K562 (cell line): ENCODE data around the gene ABCB4. TPM values are rescaled to one million over a fixed set of nuclear protein-coding genes. Genes with fewer than 3 reads are reported as not detected.

Experiments
- ATAC-seq: fragments of 200-7000 bp; cut with Tn5 transposase; 3 replicates; pipeline ENCODE4 v1.9.1; 2020; ENCODE audit warnings: moderate library complexity
- BruUV-seq: library from RNA; stranded (reverse); fragments of 400-500 nt; replicated peaks from 2 replicates; lab custom pipeline; 2021; lab: Mats Ljungman, UMichigan
- CTCF ChIA-PET: fragments of 300-600 bp; formaldehyde crosslinking; extraction: SDS; loops from one replicate; lab custom pipeline; 2021; ENCODE audit warnings: low intra/inter-chr PET ratio; lab: Yijun Ruan, JAX
- POLR2A ChIA-PET: fragments of 300-600, 350-650 bp; sonication (Branson Sonifier 250); formaldehyde crosslinking; extraction: SDS; loops from one replicate; lab custom pipeline; 2021; ENCODE audit warnings: antibody characterized with exemption, inconsistent platforms; lab: Yijun Ruan, JAX
- DNase-seq, 4 experiments: peaks; one replicate each; pipeline versions ENCODE4 v3.0.0 to v3.0.0-alpha.2; 2011 to 2018; ENCODE audit warnings: low spot score in 3 of 4, mixed read lengths in 3 of 4; ENCODE audit errors: extremely low read depth in 1 of 4
- FAIRE-seq: peaks from 2 replicates; lab custom pipeline; 2011; peaks lifted over from hg19 to GRCh38; lab: Jason Lieb, UNC
- H2AFZ ChIP-seq: 2 replicates; pipeline ENCODE4 v1.6.0; 2011; ENCODE audit warnings: low read depth, low read length, control low read depth, inconsistent platforms
- H3K27ac ChIP-seq: fragments of 200-600 bp; 3 replicates; pipeline ENCODE4 v1.8.0; 2011; ENCODE audit warnings: low read depth, mild to moderate bottlenecking, control low read depth, inconsistent platforms, low read length, moderate library complexity, mixed read lengths; ENCODE audit errors: extremely low read depth
- H3K27me3 ChIP-seq, 2 experiments: fragments of 300-600 bp in 1 of 2; 2 replicates in 1 of 2; 3 replicates in 1 of 2; pipeline versions ENCODE4 v1.6.0 to v1.8.0; 2011; ENCODE audit warnings: inconsistent platforms in 2 of 2, low read length in 2 of 2, mild to moderate bottlenecking in 1 of 2, mixed read lengths in 1 of 2, moderate library complexity in 1 of 2; ENCODE audit not compliant: control insufficient read depth in 2 of 2, insufficient read depth in 2 of 2
- H3K36me3 ChIP-seq: fragments of 300-600 bp; 3 replicates; pipeline ENCODE4 v1.8.0; 2011; ENCODE audit warnings: mild to moderate bottlenecking, low read length, inconsistent platforms; ENCODE audit not compliant: control insufficient read depth, insufficient read depth
- H3K4me1 ChIP-seq, 2 experiments: fragments of 200-600 bp in 1 of 2; replicated peaks in 1 of 2; 2 replicates in 1 of 2; 3 replicates in 1 of 2; pipeline versions ENCODE4 v1.5.1 to v1.8.0; 2011; ENCODE audit warnings: inconsistent platforms in 2 of 2, low read length in 2 of 2, mild to moderate bottlenecking in 1 of 2, mixed read lengths in 1 of 2, moderate library complexity in 1 of 2; ENCODE audit not compliant: control insufficient read depth in 2 of 2, insufficient read depth in 2 of 2
- H3K4me2 ChIP-seq: 2 replicates; pipeline ENCODE4 v1.6.1; 2011; ENCODE audit warnings: low read length, control low read depth, inconsistent platforms, mixed read lengths; ENCODE audit not compliant: insufficient read depth
- H3K4me3 ChIP-seq: fragments of 200-600 bp; sonication (generic), shearing (Covaris generic); 2 replicates; pipeline ENCODE4 v1.5.1; 2016; ENCODE audit warnings: control low read depth, inconsistent platforms
- H3K79me2 ChIP-seq: fragments of 200-600 bp; 3 replicates; pipeline ENCODE4 v1.8.0; 2011; ENCODE audit warnings: low read length, inconsistent platforms; ENCODE audit not compliant: control insufficient read depth, insufficient read depth
- H3K9ac ChIP-seq, 2 experiments: 2 replicates each; pipeline versions ENCODE4 v1.6.0 to v1.6.1; 2011; ENCODE audit warnings: low read depth in 2 of 2, low read length in 2 of 2, control low read depth in 1 of 2, inconsistent platforms in 1 of 2, mild to moderate bottlenecking in 1 of 2, mixed read lengths in 1 of 2; ENCODE audit not compliant: insufficient read depth in 1 of 2
- H3K9me1 ChIP-seq: one replicate; pipeline ENCODE4 v1.6.0; 2011; ENCODE audit warnings: inconsistent platforms, mild to moderate bottlenecking, low read length, moderate library complexity; ENCODE audit not compliant: control insufficient read depth, insufficient read depth
- H3K9me3 ChIP-seq: replicated peaks from 2 replicates; pipeline ENCODE4 v1.5.1; 2011; ENCODE audit warnings: low read depth, low read length, inconsistent platforms; ENCODE audit not compliant: control insufficient read depth, insufficient read depth
- H4K20me1 ChIP-seq: replicated peaks from 2 replicates; pipeline ENCODE4 v1.6.1; 2011; ENCODE audit warnings: low read length, inconsistent platforms, mixed read lengths; ENCODE audit not compliant: control insufficient read depth, insufficient read depth
- CEBPB ChIP-seq: fragments of 450-650 bp; IDR thresholded peaks from 2 replicates; pipeline ENCODE4 v1.6.1; 2016; ENCODE audit warnings: missing genetic modification characterization, missing compliant biosample characterization
- CHD1 ChIP-seq: fragments of 200-600 bp; sonication (generic); IDR thresholded peaks from one replicate; pipeline ENCODE4 v1.6.1; 2012; ENCODE audit warnings: mild to moderate bottlenecking, moderate library complexity, low read length, inconsistent platforms
- HNRNPK ChIP-seq: fragments of 200-400 bp; formaldehyde crosslinking; IDR thresholded peaks from one replicate; pipeline ENCODE4 v1.6.1; 2018; ENCODE audit warnings: mild to moderate bottlenecking, low read depth, low read length; ENCODE audit not compliant: poor library complexity, severe bottlenecking
- L3MBTL2 ChIP-seq: fragments of 450-650 bp; IDR thresholded peaks from 2 replicates; pipeline ENCODE4 v1.6.1; 2016; ENCODE audit warnings: mild to moderate bottlenecking, moderate library complexity
- MECOM ChIP-seq: fragments of 250-450 bp; sonication (Bioruptor Pico); IDR thresholded peaks from 2 replicates; pipeline ENCODE4 v1.8.0; 2022; ENCODE audit warnings: inconsistent platforms
- NFATC3 ChIP-seq: fragments of 450-650 bp; IDR thresholded peaks from 2 replicates; pipeline ENCODE4 v1.6.1; 2017; ENCODE audit warnings: mild to moderate bottlenecking
- NFE2L1 ChIP-seq: fragments of 450-650 bp; IDR thresholded peaks from 2 replicates; pipeline ENCODE4 v1.6.1; 2016; ENCODE audit warnings: missing genetic modification characterization, low read depth, mild to moderate bottlenecking, missing compliant biosample characterization, moderate library complexity, borderline replicate concordance
- RUNX1 ChIP-seq: sonication (generic); IDR thresholded peaks from 2 replicates; pipeline ENCODE4 v1.6.1; 2016; ENCODE audit warnings: antibody characterized with exemption, low read depth
- SIX5 ChIP-seq, 2 experiments: IDR thresholded peaks; 2 replicates each; pipeline ENCODE4 v1.6.1; 2011; ENCODE audit warnings: low read length in 2 of 2, borderline replicate concordance in 1 of 2, low read depth in 1 of 2, mild to moderate bottlenecking in 1 of 2, moderate library complexity in 1 of 2; ENCODE audit not compliant: insufficient read depth in 1 of 2
- SMAD2 ChIP-seq: fragments of 150-350 bp; IDR thresholded peaks from 2 replicates; pipeline ENCODE4 v1.6.1; 2014; ENCODE audit warnings: low read depth, mild to moderate bottlenecking, low read length
- SPI1 ChIP-seq: IDR thresholded peaks from 2 replicates; pipeline ENCODE4 v1.6.1; 2011; ENCODE audit warnings: low read depth, low read length, control low read depth, borderline replicate concordance
- SREBF1 ChIP-seq: fragments of 150-350 bp; IDR thresholded peaks from 2 replicates; pipeline ENCODE4 v1.6.1; 2014; ENCODE audit warnings: antibody characterized with exemption, low read depth, low read length, borderline replicate concordance
- TARDBP ChIP-seq: fragments of 450-650 bp; IDR thresholded peaks from 2 replicates; pipeline ENCODE4 v1.6.1; 2016
- ZNF124 ChIP-seq: sonication (generic); formaldehyde crosslinking; IDR thresholded peaks from 2 replicates; pipeline ENCODE4 v1.8.1; 2022; ENCODE audit warnings: missing genetic modification reagents
- ZNF133 ChIP-seq: fragments of 250-450 bp; sonication (Bioruptor Pico); IDR thresholded peaks from 2 replicates; pipeline ENCODE4 v1.4.0; 2020; ENCODE audit warnings: mild to moderate bottlenecking
- ZNF197 ChIP-seq: fragments of 200-800 bp; sonication (Bioruptor generic); IDR thresholded peaks from 2 replicates; pipeline ENCODE4 v1.6.1; 2016; ENCODE audit warnings: low read depth, missing genetic modification characterization, missing compliant biosample characterization
- ZNF668 ChIP-seq: fragments of 250-450 bp; sonication (Bioruptor Pico); IDR thresholded peaks from 2 replicates; pipeline ENCODE4 v1.8.0; 2022; ENCODE audit warnings: mild to moderate bottlenecking, inconsistent platforms
- ZNF79 ChIP-seq: fragments of 250-450 bp; sonication (Bioruptor Pico); IDR thresholded peaks from 2 replicates; pipeline ENCODE4 v1.4.0; 2020; ENCODE audit warnings: low read depth, mild to moderate bottlenecking, moderate library complexity
- WGBS: fragments of 100-300 bp; shearing (Covaris generic); methylation state at CpG from one replicate; pipeline ENCODE4 v1.1.6; 2016; ENCODE audit warnings: low coverage, mixed read lengths; ENCODE audit not compliant: insufficient coverage; ENCODE audit errors: missing lambda C conversion rate; 5-methylcytosine and 5-hydroxymethylcytosine counted together
- in situ Hi-C: fragments of 300-500 bp; cut with MboI; formaldehyde crosslinking; loops from 4 replicates; pipeline ENCODE4 v1.15.0; 2018; ENCODE audit warnings: inconsistent platforms, mixed read lengths
- intact Hi-C: fragments of 100-400 bp; cut with micrococcal nuclease; formaldehyde crosslinking; loops from 2 replicates; pipeline ENCODE4 v1.14.2; 2022
- polyA plus RNA-seq, 8 experiments: library from polyadenylated mRNA; depleted of rRNA in 4 of 8; stranded (reverse) in 5 of 8; unstranded in 3 of 8; fragments of >200 nt; fragmentation: Nextera tagmentation in 2 of 8; fragmentation: Illumina TruSeq in 1 of 8; extraction: Ambion mirVana in 2 of 8; extraction: Trizol in 1 of 8; gene quantifications; 2 replicates each; pipeline versions ENCODE4 v1.2.1 to v1.2.3, GENCODE V29; 2011 to 2014; ENCODE audit warnings: inconsistent platforms in 1 of 8, missing spikeins in 1 of 8
- total RNA-seq, 7 experiments: library from RNA; depleted of rRNA in 6 of 7; stranded (reverse); fragments of >200 nt in 6 of 7; fragmentation: Illumina TruSeq in 2 of 7; extraction: Trizol in 2 of 7; gene quantifications; 2 replicates each; pipeline versions ENCODE4 v1.2.1 to v1.2.3, GENCODE V29; 2011 to 2021; ENCODE audit warnings: low replicate concordance in 1 of 7
- TF ChIP-seq, protein P1 (sequence below): fragments of 250-450 bp; sonication (Bioruptor Pico); IDR thresholded peaks from 2 replicates; pipeline ENCODE4 v1.4.0; 2020; ENCODE audit warnings: mild to moderate bottlenecking, moderate library complexity
- TF ChIP-seq, protein P2 (sequence below): fragments of 450-650 bp; formaldehyde crosslinking; IDR thresholded peaks from 2 replicates; pipeline ENCODE4 v1.4.0; 2020; ENCODE audit warnings: mild to moderate bottlenecking, mixed read lengths

The ABCB4 gene
- total and polyA plus RNA-seq, 9 of the 15 experiments (the other 6 are each of a cell fraction or from before 2014, with no cell fraction given): 0.06 to 0.73 (median 0.40) TPM

DNA sequence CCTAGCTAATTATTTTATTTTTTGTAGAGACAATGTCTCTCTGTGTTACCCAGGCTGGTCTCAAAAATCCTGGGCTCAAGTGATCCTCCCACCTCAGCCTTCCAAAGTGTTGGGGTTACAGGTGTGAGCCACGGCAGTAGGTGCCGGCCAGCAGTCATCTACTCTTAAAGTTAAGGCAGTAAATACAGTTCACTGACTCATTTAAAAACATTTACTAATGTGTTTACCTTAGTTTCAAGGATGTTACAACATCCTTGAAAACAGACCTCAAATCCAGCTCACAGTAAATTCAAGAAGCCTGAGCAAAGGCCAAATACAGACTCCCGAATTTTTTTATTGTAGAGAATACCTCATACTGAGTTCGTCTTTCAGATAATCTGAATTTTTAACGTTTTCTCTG, 29.6 kb upstream of the ABCB4 start (continued):
- TF ChIP-seq, protein P1, sequence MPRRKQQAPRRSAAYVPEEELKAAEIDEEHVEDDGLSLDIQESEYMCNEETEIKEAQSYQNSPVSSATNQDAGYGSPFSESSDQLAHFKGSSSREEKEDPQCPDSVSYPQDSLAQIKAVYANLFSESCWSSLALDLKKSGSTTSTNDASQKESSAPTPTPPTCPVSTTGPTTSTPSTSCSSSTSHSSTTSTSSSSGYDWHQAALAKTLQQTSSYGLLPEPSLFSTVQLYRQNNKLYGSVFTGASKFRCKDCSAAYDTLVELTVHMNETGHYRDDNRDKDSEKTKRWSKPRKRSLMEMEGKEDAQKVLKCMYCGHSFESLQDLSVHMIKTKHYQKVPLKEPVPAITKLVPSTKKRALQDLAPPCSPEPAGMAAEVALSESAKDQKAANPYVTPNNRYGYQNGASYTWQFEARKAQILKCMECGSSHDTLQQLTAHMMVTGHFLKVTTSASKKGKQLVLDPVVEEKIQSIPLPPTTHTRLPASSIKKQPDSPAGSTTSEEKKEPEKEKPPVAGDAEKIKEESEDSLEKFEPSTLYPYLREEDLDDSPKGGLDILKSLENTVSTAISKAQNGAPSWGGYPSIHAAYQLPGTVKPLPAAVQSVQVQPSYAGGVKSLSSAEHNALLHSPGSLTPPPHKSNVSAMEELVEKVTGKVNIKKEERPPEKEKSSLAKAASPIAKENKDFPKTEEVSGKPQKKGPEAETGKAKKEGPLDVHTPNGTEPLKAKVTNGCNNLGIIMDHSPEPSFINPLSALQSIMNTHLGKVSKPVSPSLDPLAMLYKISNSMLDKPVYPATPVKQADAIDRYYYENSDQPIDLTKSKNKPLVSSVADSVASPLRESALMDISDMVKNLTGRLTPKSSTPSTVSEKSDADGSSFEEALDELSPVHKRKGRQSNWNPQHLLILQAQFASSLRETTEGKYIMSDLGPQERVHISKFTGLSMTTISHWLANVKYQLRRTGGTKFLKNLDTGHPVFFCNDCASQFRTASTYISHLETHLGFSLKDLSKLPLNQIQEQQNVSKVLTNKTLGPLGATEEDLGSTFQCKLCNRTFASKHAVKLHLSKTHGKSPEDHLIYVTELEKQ (CRISPR knock-in tag): no peak
- TF ChIP-seq SPI1 (no peak), ZNF668 (CRISPR knock-in tag) (no peak)

DNA sequence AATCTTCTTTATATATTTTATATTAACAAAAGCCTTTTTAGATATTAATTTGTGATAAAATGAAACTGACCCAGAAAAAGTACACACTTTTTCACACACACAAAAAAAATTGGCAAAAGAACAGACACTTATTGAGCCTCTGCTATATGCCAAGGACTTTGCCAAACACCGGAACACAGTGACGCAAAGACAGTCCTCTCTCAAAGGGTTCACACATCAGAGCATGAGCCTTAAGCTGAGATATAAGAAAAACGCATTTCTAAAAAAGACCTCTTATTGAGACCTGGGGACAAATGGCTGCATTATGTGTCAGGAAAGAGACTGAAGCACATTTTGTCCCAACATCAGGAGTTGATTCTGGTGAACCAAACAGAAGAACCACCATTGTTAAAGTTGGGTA, 24.0 kb upstream of the ABCB4 start:
- Histone ChIP-seq H3K9ac (no peak overlapping the region), H3K27me3 (no peaks in the 10 kb centered on the region), H3K4me1 (no peaks in the 10 kb centered on the region), H3K9me1 (no peaks in the 10 kb centered on the region), H3K36me3 (no peaks in the 10 kb centered on the region), H3K79me2 (no peaks in the 10 kb centered on the region), H3K4me2 (no peak overlapping the region), H3K9me3 (no peaks in the 10 kb centered on the region), H4K20me1 (no peaks in the 10 kb centered on the region), H3K4me3 (no peak overlapping the region), H3K27ac (no peak overlapping the region), H2AFZ (no peak overlapping the region)
- no TSS peak for BruUV-seq
- no peak for FAIRE-seq
- ChIA-PET POLR2A (no interaction called here), CTCF (no interaction called here)
- intact Hi-C loops: no loop called here
- ATAC-seq: no peak
- no peak for DNase-seq
- WGBS: 2% methylated on average over 3 of the region's 3 CpGs
- in situ Hi-C loops: no loop called here
- no peak for TF ChIP-seq ZNF197 (CRISPR knock-in tag)
- TF ChIP-seq SREBF1: no peak
- TF ChIP-seq NFATC3: no peak
- TF ChIP-seq SIX5 (IDR thresholded peaks at IDR 0.05; ENCODE audit: borderline replicate concordance in 1 of 2, insufficient read depth in 1 of 2, low read depth in 1 of 2, low read length in 2 of 2): no peak
- TF ChIP-seq HNRNPK: no peak
- TF ChIP-seq L3MBTL2: no peak
- TF ChIP-seq MECOM (CRISPR knock-in tag): no peak
- no peak for TF ChIP-seq NFE2L1
- no peak for TF ChIP-seq ZNF124 (CRISPR knock-in tag)
- TF ChIP-seq CEBPB (tag): no peak
- no peak for TF ChIP-seq RUNX1
- no peak for TF ChIP-seq ZNF133
- TF ChIP-seq, protein P2, sequence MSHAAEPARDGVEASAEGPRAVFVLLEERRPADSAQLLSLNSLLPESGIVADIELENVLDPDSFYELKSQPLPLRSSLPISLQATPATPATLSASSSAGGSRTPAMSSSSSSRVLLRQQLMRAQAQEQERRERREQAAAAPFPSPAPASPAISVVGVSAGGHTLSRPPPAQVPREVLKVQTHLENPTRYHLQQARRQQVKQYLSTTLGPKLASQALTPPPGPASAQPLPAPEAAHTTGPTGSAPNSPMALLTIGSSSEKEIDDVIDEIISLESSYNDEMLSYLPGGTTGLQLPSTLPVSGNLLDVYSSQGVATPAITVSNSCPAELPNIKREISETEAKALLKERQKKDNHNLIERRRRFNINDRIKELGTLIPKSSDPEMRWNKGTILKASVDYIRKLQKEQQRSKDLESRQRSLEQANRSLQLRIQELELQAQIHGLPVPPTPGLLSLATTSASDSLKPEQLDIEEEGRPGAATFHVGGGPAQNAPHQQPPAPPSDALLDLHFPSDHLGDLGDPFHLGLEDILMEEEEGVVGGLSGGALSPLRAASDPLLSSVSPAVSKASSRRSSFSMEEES: no peak
- no peak for TF ChIP-seq CHD1
- TF ChIP-seq SMAD2: no peak
- no peak for TF ChIP-seq TARDBP
- TF ChIP-seq ZNF79 (CRISPR knock-in tag): no peak
